Fibroblast of villous mesenchyme (primary cell): ENCODE data around the gene LTBP4. TPM values are rescaled to one million over a fixed set of nuclear protein-coding genes. Genes with fewer than 3 reads are reported as not detected.
A peak's percentile ranks its signal among the peaks of the same experiment; 100 is the strongest.

ENCODE experiments used
- DNase-seq: peaks from one replicate; pipeline ENCODE4 v3.0.0-alpha.2; 2010; ENCODE audit warnings: low read depth
- H3K4me3 ChIP-seq: 2 replicates; pipeline ENCODE4 v1.5.1; 2011; ENCODE audit warnings: low read depth, mild to moderate bottlenecking, low read length
- total RNA-seq: library from RNA; depleted of rRNA; stranded (reverse); fragments of >200 nt; gene quantifications from 2 replicates; pipeline ENCODE4 v1.2.3, GENCODE V29; 2012
- TF ChIP-seq, protein P1 (sequence below): IDR thresholded peaks from 2 replicates; pipeline ENCODE4 v1.5.1; 2012; ENCODE audit warnings: low read depth, mild to moderate bottlenecking, low read length; ENCODE audit not compliant: insufficient read depth

Gene LTBP4
- total RNA-seq, 1 donor, result 21.2 TPM

GRCh38 chr19:40603071-40603388 is 1.9 kb downstream of the LTBP4 start:
- peak overlapping the region; percentile 55 for H3K4me3 ChIP-seq
- no peak for DNase-seq
- TF ChIP-seq, protein P1, sequence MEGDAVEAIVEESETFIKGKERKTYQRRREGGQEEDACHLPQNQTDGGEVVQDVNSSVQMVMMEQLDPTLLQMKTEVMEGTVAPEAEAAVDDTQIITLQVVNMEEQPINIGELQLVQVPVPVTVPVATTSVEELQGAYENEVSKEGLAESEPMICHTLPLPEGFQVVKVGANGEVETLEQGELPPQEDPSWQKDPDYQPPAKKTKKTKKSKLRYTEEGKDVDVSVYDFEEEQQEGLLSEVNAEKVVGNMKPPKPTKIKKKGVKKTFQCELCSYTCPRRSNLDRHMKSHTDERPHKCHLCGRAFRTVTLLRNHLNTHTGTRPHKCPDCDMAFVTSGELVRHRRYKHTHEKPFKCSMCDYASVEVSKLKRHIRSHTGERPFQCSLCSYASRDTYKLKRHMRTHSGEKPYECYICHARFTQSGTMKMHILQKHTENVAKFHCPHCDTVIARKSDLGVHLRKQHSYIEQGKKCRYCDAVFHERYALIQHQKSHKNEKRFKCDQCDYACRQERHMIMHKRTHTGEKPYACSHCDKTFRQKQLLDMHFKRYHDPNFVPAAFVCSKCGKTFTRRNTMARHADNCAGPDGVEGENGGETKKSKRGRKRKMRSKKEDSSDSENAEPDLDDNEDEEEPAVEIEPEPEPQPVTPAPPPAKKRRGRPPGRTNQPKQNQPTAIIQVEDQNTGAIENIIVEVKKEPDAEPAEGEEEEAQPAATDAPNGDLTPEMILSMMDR, result no peak

- peak; percentile 97 for DNase-seq
- TF ChIP-seq, protein P1, result no peak
- peak overlapping the region; percentile 55 for H3K4me3 ChIP-seq
Measured at GRCh38 chr19:40603389-40604170, 2.4 kb downstream of the LTBP4 start.

DNA sequence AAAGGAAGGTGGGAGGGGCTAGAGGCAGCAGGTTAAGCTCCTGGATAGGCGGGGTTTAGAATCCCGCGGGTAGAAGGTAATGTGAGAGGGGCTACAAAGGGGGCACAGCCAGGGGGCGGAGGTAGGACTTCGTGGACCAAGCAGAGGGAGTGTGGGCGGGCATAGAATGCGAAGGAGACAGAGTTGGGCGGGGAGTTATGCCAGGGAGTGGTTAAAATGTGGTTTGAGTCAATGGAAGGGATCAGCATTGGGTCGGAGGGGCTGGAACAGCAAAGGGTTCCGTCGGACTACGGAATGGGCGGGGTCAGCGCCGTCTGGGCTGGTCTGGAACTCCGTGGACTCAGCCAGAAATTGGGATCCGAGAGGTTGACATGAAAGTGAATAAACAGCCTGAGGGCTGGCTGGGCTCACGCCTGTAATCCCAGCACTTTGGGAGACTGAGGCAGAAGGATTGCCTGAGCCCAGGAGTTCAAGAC is 3.0 kb downstream of the LTBP4 start:
- TF ChIP-seq, protein P1, result no peak
- DNase-seq, result no peak

DNA sequence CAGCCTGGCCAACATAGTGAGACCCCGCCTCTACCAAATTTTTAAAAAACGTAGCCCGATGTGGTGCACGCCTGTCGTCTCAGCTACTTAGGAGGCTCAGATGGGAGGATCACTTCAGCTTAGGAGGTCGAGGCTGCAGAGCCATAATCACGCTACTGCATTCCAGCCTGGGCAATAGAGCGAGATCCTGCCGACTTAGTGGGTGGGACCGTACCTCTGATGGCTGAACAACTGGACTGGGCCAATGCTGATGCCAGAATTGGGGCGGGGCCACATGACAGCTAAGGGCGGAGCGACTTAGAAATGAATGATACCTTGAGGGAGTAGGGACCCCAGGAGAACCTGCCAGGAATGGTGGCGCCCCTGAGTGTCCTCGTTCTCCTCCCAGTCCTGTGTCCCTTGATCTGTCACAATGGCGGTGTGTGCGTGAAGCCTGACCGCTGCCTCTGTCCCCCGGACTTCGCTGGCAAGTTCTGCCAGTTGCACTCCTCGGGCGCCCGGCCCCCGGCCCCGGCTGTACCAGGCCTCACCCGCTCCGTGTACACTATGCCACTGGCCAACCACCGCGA is 3.6 kb downstream of the LTBP4 start:
- peak overlapping the region; percentile 53 for H3K4me3 ChIP-seq
- no peak for DNase-seq
- TF ChIP-seq, protein P1, result no peak

More for the DNA sequence above, 3.0 kb downstream of the LTBP4 start:
- H3K4me3 ChIP-seq, result peak overlapping the region; percentile 55

DNA sequence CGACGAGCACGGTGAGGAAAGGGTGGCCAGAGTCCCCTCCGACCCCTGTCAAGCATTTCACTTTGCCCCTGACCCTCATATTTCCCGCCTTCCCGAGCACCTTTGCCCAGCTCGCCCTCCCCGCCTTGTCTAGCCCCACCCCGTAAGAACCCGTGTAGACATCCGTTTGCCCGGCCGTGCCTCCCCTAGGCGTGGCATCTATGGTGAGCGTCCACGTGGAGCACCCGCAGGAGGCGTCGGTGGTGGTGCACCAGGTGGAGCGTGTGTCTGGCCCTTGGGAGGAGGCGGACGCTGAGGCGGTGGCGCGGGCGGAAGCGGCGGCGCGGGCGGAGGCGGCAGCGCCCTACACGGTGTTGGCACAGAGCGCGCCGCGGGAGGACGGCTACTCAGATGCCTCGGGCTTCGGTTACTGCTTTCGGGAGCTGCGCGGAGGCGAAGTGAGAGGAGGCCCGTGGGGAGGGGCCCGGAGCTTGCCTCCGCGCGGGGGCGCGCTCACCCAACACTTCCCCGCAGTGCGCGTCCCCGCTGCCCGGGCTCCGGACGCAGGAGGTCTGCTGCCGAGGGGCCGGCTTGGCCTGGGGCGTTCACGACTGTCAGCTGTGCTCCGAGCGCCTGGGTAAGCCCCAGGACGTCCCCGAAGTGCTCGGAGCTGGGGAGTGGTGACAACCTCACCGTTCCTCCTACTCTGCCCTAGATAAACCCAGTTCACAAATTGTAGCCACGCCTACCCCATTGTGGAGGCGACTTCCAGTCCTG is 4.2 kb downstream of the LTBP4 start:
- peak; percentile 71 for DNase-seq
- H3K4me3 ChIP-seq, result peak overlapping the region; percentile 53
- TF ChIP-seq, protein P1, result peak; percentile 24

- no peak for DNase-seq
- TF ChIP-seq, protein P1, result no peak
- H3K4me3 ChIP-seq, result no peak overlapping the region
Measured at GRCh38 chr19:40607311-40608239, 6.4 kb downstream of the LTBP4 start.
